Activated CD4-positive, alpha-beta T cell treated with anti-CD3 and anti-CD28 coated beads, Interleukin-2, amount 10 ng/mL, durations not matched to agents 24 days and 14 days (primary cell): ENCODE measurements around the gene MKS1. TPM values are rescaled to one million over a fixed set of nuclear protein-coding genes. Genes with fewer than 3 reads are reported as not detected.

ENCODE experiments used
- DNase-seq: peaks from one replicate; pipeline ENCODE4 v3.0.0; 2022
- H3K27ac Mint-ChIP-seq: one replicate; pipeline ENCODE4 v1.8.0; 2022; ENCODE audit warnings: mild to moderate bottlenecking, mixed read lengths
- H3K27me3 Mint-ChIP-seq: one replicate; pipeline ENCODE4 v1.8.0; 2022; ENCODE audit warnings: mixed read lengths
- H3K36me3 Mint-ChIP-seq: one replicate; pipeline ENCODE4 v1.8.0; 2022; ENCODE audit warnings: low read depth, mild to moderate bottlenecking, mixed read lengths
- H3K4me1 Mint-ChIP-seq: one replicate; pipeline ENCODE4 v1.8.0; 2021; ENCODE audit warnings: mixed read lengths
- H3K4me3 Mint-ChIP-seq: one replicate; pipeline ENCODE4 v1.8.0; 2022; ENCODE audit warnings: mild to moderate bottlenecking, moderate library complexity, mixed read lengths
- H3K9me3 Mint-ChIP-seq: one replicate; pipeline ENCODE4 v1.8.0; 2021; ENCODE audit warnings: mixed read lengths
- intact Hi-C: fragments of 100-400 bp; cut with micrococcal nuclease; formaldehyde crosslinking; loops from one replicate; pipeline ENCODE4 v1.15.1; 2023
- total RNA-seq: library from RNA; stranded (reverse); gene quantifications from 2 replicates; pipeline ENCODE4 v1.2.3, GENCODE V29; 2022

MKS1 gene
- total RNA-seq, 1 donor from 2014 or later, result 23.1 TPM

DNA sequence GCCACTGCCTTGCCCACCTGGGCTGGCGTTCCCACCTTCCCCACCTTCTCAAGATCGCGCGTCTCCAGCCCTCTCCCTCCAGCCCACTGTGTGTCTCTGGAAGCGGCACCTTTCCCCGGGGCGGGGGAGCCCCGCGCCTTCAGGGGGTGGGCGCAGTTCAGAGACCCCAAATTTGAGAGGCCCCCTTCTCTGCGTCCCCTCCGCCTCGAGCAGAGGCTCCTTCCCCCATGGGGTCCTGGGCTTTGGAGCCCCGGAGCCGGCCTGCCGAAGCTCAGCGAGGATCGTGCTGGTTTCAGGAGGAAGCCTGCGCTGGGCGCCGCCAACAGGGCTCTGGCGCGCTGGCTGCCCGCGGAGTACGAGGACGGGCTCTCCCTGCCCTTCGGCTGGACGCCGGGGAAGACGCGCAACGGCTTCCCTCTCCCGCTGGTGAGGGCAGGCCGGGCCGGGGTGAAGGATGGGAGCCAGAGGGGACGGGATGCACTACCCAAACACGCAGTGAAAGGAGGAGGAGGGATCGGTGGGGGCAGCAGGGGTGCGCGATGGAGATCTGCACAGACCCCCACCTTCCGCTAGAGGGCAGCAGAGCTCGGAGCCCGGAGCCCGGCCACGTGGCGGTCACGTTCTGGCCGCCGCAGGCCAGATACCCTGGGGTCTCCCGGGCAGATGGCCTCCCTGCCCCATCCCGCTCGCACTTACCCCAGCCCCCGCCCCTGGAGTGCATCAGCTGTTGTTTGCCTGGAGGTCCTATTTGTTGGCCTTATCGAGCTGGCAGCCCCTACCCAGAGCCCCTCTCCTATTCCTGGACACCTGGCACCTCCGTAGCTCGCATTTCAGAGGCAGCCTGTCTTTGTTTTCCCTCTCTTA, 30.4 kb upstream of the MKS1 start:
- peak overlapping the region; percentile 67 for H3K27ac Mint-ChIP-seq
- intact Hi-C loops, result loop anchor here (2.0 kb wide), 1 partner anchor 197 kb away; no protein-coding TSS in a partner anchor
- peak; percentile 92 for DNase-seq
- H3K9me3 Mint-ChIP-seq, result no peaks in the 10 kb centered on the region
- H3K4me3 Mint-ChIP-seq, result peak overlapping the region; percentile 84
- H3K4me1 Mint-ChIP-seq, result peaks cover 14% of the 10 kb centered on the region
- no peaks in the 10 kb centered on the region for H3K36me3 Mint-ChIP-seq
- peaks cover 53% of the 10 kb centered on the region for H3K27me3 Mint-ChIP-seq

DNA sequence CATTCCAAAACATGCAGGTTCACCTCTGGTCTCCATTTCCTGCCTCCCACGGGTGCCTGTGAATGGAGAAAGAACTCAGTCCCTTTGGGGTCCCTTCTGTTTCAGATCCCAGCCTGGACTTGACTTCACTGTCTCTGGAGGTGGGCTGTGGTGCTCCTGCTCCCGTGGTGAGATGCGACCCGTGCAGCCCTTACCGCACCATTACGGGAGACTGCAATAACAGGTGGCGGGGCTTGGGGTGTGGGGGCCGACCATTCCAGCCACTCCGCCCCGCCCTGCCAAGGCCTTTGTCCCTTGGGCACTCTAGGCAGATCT, 29.9 kb upstream of the MKS1 start:
- DNase-seq, result no peak
- Mint-ChIP-seq H3K27me3 (peaks cover 53% of the 10 kb centered on the region), H3K27ac (peak overlapping the region; percentile 15), H3K4me3 (peak overlapping the region; percentile 84), H3K9me3 (no peaks in the 10 kb centered on the region), H3K4me1 (peaks cover 14% of the 10 kb centered on the region), H3K36me3 (no peaks in the 10 kb centered on the region)
- intact Hi-C loops, result loop anchor here (2.0 kb wide), 1 partner anchor 198 kb away; no protein-coding TSS in a partner anchor

DNA sequence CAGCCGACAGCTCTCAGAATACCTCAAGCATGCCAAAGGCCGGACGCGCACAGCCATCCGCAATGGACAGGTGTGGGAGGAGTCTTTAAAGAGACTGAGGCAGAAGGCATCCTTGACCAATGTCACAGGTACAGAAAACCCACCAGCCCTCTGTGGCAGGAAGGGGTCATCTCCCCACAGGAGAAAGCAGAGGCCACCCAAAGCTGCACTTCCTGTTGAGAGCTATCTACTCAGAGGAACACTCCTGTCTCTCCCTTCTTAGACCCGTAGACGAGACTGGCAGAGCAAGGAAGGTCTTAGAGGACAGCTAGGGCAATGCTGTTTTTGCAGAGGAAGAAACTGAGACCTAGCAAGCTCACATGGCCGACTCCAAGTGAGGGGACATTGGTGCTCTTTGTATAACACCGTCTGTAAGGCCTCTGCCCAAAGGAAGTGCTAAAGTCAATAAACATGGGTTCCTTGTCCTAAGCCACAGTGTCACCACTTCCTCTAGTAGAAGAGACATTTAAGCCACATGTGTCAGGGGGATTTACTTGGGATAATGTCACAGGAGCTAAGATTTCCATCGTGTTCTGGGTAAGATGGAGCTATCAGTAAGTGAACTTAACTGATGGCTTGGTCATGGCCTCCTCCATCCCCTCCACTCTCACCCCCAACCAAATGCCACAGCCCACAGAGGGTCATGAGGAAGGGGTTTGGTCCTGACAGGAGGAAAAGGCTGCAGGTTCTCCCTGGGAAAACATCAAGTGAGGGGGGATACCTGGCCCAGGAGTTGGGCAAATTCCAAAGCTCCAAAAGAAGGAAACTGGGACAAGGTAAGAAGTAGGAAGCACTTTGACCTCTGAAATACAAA, 28.7 kb upstream of the MKS1 start:
- no peak for DNase-seq
- Mint-ChIP-seq H3K4me3 (no peak overlapping the region), H3K36me3 (no peaks in the 10 kb centered on the region), H3K4me1 (peaks cover 14% of the 10 kb centered on the region), H3K27ac (no peak overlapping the region), H3K9me3 (no peaks in the 10 kb centered on the region), H3K27me3 (peaks cover 53% of the 10 kb centered on the region)
- intact Hi-C loops, result loop anchor here (2.0 kb wide), 1 partner anchor 199 kb away; no protein-coding TSS in a partner anchor

DNA sequence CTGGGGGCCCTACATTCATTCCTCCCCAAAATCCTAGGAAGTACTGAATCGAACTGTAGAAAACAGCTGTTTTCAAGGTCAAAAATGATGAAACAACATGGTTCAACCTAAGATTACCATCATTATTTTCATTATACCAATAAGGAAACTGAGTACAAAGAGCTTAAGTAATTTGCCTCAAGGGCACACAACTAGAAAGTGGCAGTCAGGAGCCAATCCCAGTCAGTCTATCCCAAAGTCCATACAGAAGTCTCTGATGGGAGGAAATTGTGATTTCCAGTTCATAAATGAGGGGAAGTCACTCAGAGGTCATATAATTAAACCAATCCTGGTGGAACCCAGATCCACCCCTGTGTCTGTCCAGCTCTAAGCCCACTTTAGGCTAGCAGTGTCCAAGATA, 27.7 kb upstream of the MKS1 start:
- intact Hi-C loops, result no loop called here
- no peak overlapping the region for H3K27ac Mint-ChIP-seq
- no peaks in the 10 kb centered on the region for H3K9me3 Mint-ChIP-seq
- DNase-seq, result no peak
- peaks cover 48% of the 10 kb centered on the region for H3K27me3 Mint-ChIP-seq
- peaks cover 14% of the 10 kb centered on the region for H3K4me1 Mint-ChIP-seq
- no peaks in the 10 kb centered on the region for H3K36me3 Mint-ChIP-seq
- no peak overlapping the region for H3K4me3 Mint-ChIP-seq

DNA sequence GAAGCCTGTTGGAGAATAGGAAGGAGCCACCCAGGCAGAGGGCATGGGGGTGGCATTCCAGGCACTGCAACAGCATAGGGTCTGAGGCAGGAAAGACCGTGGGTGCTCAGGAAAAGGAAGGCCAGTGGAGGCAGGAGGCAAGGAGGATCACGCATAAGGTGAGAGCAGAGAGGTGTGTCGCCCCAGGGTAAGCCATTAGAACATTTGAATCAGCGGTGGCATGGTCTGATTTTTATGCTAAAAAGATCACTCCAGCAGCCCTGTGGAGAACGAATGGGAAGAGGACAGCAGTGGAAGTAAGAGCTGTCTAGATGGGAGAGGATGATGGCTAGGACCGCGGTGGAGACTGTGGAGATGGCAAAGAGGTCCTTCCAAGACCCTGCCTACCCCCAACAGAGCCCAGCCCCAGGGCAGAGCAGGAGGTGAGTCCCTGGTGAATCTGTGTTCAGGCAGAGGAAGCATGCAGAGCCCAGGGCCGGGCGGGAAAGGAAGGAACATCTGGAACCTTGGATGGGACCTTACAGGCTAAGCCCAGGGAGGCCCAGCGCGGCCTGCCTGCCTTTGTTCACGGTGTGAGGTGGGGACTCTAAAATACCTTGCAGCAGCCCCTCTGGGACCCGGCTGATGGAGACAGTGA, 27.2 kb upstream of the MKS1 start:
- Mint-ChIP-seq H3K36me3 (no peaks in the 10 kb centered on the region), H3K9me3 (no peaks in the 10 kb centered on the region), H3K4me3 (no peak overlapping the region), H3K27me3 (peaks cover 48% of the 10 kb centered on the region), H3K27ac (no peak overlapping the region), H3K4me1 (peaks cover 14% of the 10 kb centered on the region)
- DNase-seq, result no peak
- intact Hi-C loops, result no loop called here

- Mint-ChIP-seq H3K9me3 (no peaks in the 10 kb centered on the region), H3K4me3 (no peak overlapping the region), H3K27me3 (peaks cover 45% of the 10 kb centered on the region), H3K4me1 (peaks cover 14% of the 10 kb centered on the region), H3K27ac (no peak overlapping the region), H3K36me3 (no peaks in the 10 kb centered on the region)
- DNase-seq, result no peak
- intact Hi-C loops, result no loop called here
Observed at GRCh38 chr17:58245428-58246103, 26.5 kb upstream of the MKS1 start.

- intact Hi-C loops, result no loop called here
- H3K27ac Mint-ChIP-seq, result no peak overlapping the region
- no peak overlapping the region for H3K4me3 Mint-ChIP-seq
- H3K27me3 Mint-ChIP-seq, result peaks cover 45% of the 10 kb centered on the region
- DNase-seq, result no peak
- H3K36me3 Mint-ChIP-seq, result no peaks in the 10 kb centered on the region
- H3K4me1 Mint-ChIP-seq, result peaks cover 10% of the 10 kb centered on the region
- no peaks in the 10 kb centered on the region for H3K9me3 Mint-ChIP-seq
Observed at GRCh38 chr17:58244963-58245362, 25.9 kb upstream of the MKS1 start.

GRCh38 chr17:58242171-58242784, 23.2 kb upstream of the MKS1 start:
- Mint-ChIP-seq H3K27ac (no peak overlapping the region), H3K27me3 (peaks cover 57% of the 10 kb centered on the region), H3K36me3 (no peaks in the 10 kb centered on the region), H3K4me3 (no peak overlapping the region), H3K9me3 (no peaks in the 10 kb centered on the region), H3K4me1 (no peaks in the 10 kb centered on the region)
- DNase-seq, result no peak
- intact Hi-C loops, result no loop called here

- Mint-ChIP-seq H3K4me3 (no peak overlapping the region), H3K27me3 (peaks cover 63% of the 10 kb centered on the region), H3K36me3 (no peaks in the 10 kb centered on the region), H3K9me3 (no peaks in the 10 kb centered on the region), H3K27ac (no peak overlapping the region), H3K4me1 (no peaks in the 10 kb centered on the region)
- intact Hi-C loops, result no loop called here
- DNase-seq, result no peak
Observed at GRCh38 chr17:58239987-58240386, 20.9 kb upstream of the MKS1 start.

DNA sequence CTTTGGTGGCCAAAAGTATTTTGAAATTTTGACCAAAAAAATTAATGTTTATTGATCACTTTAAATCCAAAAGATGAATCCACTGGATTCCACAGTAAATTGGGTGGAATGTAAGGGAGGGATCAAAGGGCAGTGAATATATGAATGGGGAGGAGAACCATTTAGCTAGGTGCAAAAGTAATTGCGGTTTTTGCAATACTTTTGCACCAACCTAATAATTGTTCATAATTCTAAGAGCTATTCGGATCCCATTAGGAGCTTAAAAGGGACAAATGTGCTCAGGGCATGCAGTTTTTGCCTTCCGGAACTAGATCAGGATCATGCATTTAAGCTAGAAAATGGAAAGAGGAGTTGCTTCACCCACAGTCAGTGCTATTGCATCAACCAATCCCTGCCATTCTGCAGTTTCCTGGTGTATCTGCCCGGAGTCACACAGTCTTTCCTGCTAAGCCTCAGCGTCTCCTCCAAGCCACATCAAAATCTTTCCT, 19.1 kb upstream of the MKS1 start, which contains the start of gene LPO:
Gene LPO (plus strand): TSS at position 438 of the 488 bp plus-strand sequence. CDS start 4,396 bp downstream, outside the sequence.
- Mint-ChIP-seq H3K4me3 (no peak within 1 kb of the TSS), H3K27me3 (peaks cover 61% of the 10 kb centered on the region), H3K36me3 (no peaks in the 10 kb centered on the region), H3K27ac (no peak within 1 kb of the TSS), H3K9me3 (no peaks in the 10 kb centered on the region), H3K4me1 (no peaks in the 10 kb centered on the region)
- intact Hi-C loops, result no loop called here
- no peak for DNase-seq

DNA sequence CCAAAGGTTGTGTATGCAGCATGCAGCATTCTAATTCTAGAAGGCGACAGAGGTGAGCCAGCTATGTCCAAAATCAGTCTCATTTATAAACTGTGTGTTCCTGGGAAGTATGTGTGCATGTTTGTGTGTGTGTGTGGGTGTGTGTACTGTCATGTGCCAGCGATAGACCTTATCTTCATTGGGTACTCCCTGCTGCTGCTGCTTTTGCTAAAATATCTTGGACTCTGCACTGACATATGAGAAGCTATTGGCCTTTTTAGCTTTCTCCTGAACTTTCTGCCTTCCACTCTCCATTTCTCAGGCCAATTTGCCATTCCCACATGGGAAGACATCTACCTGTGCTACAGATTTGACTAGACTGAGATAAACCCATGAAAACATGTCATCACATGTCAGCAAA, 17.3 kb upstream of the MKS1 start:
- no peak for DNase-seq
- no peaks in the 10 kb centered on the region for H3K36me3 Mint-ChIP-seq
- H3K4me3 Mint-ChIP-seq, result no peak overlapping the region
- intact Hi-C loops, result no loop called here
- peaks cover 7% of the 10 kb centered on the region for H3K4me1 Mint-ChIP-seq
- no peaks in the 10 kb centered on the region for H3K9me3 Mint-ChIP-seq
- no peak overlapping the region for H3K27ac Mint-ChIP-seq
- peaks cover 60% of the 10 kb centered on the region for H3K27me3 Mint-ChIP-seq

- Mint-ChIP-seq H3K9me3 (no peaks in the 10 kb centered on the region), H3K4me3 (no peak overlapping the region), H3K36me3 (no peaks in the 10 kb centered on the region), H3K4me1 (peaks cover 7% of the 10 kb centered on the region), H3K27me3 (peaks cover 58% of the 10 kb centered on the region), H3K27ac (no peak overlapping the region)
- no peak for DNase-seq
- intact Hi-C loops, result no loop called here
Observed at GRCh38 chr17:58235821-58236220, 16.8 kb upstream of the MKS1 start.

DNA sequence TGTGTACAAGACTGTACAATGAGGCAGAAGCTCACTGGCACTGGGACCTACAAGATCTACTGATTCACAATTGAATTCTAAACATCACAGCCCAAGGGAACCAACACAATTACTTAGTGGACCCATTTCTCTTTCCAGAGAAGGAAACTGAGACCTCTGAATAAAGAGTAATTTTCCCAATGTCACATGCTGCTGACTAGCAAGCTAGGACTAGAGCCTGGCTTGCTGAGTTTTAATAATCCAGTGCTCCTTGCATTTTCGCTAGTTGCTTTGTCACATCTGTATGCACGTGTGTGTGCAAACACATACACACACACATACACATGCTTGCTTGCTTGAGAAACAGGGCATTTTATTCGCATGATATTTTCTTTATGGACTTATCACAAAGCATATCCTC, 15.5 kb upstream of the MKS1 start:
- H3K4me3 Mint-ChIP-seq, result no peak overlapping the region
- H3K4me1 Mint-ChIP-seq, result peaks cover 7% of the 10 kb centered on the region
- no peak overlapping the region for H3K27ac Mint-ChIP-seq
- no peak for DNase-seq
- intact Hi-C loops, result no loop called here
- no peaks in the 10 kb centered on the region for H3K9me3 Mint-ChIP-seq
- peaks cover 54% of the 10 kb centered on the region for H3K27me3 Mint-ChIP-seq
- no peaks in the 10 kb centered on the region for H3K36me3 Mint-ChIP-seq
